Fibroblast of pulmonary artery (primary cell): Measurements from ENCODE around the gene HPSE2.

Experiments used
- DNase-seq: peaks from one replicate; pipeline ENCODE4 v3.0.0-alpha.2; 2010; ENCODE audit warnings: low read depth
- H3K4me3 ChIP-seq: replicated peaks from 2 replicates; pipeline ENCODE4 v1.5.1; 2011; ENCODE audit warnings: low read depth, mild to moderate bottlenecking, control low read depth, low read length, moderate library complexity
- TF ChIP-seq, protein P1 (sequence below): IDR thresholded peaks from 2 replicates; pipeline ENCODE4 v1.5.1; 2011; ENCODE audit warnings: mild to moderate bottlenecking, control low read depth, low read length, inconsistent platforms; ENCODE audit errors: missing control alignments

The HPSE2 gene

DNA sequence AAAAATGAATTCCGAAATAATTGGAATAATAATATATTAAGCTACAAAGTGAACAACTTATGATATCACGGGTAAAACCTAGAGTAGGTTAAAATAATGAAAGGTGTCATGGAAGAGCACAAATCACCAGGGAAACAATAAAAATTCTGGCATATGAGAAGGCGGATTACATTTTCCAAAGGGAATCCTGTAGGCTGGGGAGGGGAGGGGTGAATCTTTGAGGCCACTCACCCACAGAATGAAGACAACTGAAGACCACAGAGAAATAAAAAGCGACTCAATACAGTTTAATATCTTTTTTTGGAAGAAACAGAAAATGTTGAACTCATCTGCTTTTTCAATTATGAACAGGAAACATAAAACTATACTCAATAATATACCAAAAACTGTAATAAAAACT lies 659.6 kb downstream of the HPSE2 start:
- no peak for DNase-seq
- TF ChIP-seq, protein P1, sequence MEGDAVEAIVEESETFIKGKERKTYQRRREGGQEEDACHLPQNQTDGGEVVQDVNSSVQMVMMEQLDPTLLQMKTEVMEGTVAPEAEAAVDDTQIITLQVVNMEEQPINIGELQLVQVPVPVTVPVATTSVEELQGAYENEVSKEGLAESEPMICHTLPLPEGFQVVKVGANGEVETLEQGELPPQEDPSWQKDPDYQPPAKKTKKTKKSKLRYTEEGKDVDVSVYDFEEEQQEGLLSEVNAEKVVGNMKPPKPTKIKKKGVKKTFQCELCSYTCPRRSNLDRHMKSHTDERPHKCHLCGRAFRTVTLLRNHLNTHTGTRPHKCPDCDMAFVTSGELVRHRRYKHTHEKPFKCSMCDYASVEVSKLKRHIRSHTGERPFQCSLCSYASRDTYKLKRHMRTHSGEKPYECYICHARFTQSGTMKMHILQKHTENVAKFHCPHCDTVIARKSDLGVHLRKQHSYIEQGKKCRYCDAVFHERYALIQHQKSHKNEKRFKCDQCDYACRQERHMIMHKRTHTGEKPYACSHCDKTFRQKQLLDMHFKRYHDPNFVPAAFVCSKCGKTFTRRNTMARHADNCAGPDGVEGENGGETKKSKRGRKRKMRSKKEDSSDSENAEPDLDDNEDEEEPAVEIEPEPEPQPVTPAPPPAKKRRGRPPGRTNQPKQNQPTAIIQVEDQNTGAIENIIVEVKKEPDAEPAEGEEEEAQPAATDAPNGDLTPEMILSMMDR, result no peak
- H3K4me3 ChIP-seq, result no peak overlapping the region

DNA sequence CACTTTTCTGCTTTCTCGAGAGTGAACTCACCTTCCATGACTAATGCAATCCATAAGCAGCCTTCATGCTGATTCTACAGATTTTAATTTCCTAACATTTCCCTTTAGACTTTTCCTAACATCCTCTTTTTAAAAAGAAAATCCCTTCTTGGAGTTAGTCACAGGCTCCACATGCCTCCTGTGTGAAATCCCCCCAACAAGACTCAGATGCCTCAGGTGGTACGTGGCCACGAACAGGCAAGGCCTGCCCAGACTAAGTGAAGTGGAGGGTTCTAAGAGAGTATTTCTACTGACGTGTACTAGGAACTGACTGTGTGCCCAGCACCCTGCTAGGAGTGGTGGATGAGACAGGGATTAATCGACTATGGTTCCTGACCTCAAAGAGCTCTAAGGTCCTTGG lies 663.1 kb downstream of the HPSE2 start:
- no peak for DNase-seq
- H3K4me3 ChIP-seq, result no peak overlapping the region
- TF ChIP-seq, protein P1, result no peak

DNA sequence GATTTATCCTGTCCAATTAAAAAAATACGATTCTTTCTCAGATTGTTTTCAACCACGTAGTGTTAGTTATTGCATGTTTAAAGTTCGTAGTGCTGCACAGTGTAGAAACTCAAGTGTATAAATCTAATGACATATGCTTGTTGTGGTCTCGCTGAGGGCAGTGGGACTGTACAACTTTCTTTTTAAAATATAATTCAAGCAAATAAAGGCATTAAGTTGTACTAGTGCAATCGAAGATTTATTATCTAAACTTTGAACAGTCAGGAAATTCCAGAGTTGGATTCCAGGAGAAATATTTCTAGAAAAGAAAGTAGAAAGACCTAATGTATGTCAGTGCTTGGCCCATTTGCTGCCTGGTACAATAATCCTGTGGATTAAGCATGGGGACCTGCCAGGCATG lies 664.8 kb downstream of the HPSE2 start:
- no peak for DNase-seq
- TF ChIP-seq, protein P1, result no peak
- no peak overlapping the region for H3K4me3 ChIP-seq

DNA sequence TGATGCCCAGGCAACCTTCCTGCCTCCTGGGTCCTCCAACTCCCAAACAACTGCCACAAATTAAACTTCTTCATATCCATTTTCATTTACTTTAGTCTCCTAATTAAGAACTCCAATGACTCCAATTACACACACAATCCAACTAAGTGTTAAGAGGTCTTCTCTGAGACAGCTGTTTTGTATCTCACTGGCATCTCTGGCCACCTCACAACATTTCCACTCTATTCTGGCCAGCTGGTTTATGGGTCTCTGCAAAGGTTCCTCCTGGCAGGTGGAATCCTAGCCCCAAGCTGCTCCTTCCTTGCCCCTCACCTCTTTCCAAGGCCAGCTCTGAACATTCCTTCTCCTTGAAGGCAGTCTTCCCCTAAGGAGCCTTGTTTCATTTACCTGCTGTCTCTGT lies 665.8 kb downstream of the HPSE2 start:
- TF ChIP-seq, protein P1, result no peak
- no peak for DNase-seq
- no peak overlapping the region for H3K4me3 ChIP-seq

DNA sequence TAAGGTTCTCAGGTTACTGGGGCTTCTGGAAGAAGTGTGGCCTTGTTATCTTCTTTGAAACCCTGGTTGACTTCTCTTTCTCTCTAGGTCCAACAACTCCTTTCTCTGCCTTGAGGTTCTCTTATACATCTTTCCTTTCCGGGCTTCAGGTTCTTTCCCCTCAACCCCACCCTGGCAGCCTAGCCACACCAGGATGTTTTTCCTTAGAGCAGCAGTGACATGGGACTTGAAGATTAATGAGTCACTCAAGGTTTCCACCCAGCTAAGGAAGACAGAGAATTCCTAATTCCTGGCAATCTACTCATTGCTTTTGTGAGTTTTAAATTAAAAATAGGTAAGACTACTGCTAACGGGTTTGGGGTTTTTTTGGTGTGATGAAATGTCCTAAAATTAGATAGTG lies 667.1 kb downstream of the HPSE2 start:
- TF ChIP-seq, protein P1, result no peak

DNA sequence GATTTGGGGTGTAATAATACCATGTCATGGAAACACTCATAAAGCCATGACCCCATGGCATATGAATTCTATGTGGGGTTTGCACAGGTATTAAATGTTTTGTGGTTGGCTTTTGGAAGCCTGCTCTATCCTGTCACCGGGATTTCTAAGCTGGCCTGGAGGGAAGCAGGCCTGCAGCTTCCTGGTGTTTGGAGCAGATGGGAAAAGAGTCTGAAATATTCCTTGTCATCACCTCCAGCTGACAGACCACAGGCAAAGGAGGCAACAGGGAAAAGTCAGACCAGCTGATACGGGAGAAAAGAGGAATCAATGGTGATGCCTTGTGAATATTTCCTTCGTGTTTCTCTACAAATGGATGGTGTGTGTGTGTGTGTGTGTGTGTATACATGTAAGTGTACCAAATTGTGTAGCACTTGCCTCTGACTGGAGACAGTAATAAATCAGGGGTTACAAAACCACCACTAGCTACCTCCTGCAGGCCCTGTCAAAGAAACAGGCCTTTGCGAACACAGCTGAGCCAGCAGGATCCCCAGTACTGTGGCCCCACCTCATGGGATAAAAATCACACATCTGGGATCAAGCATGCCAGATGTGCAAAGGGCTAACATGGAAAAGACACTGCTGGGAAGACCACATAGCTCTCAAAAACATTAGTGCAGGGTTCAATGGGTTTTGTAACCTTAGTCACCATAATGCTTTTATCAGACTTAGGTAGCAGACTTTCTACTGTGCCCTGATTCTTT lies 668.1 kb downstream of the HPSE2 start:
- TF ChIP-seq, protein P1, result no peak
- H3K4me3 ChIP-seq, result no peak overlapping the region
- no peak for DNase-seq

More for the DNA sequence above, 667.1 kb downstream of the HPSE2 start:
- DNase-seq, result no peak
- H3K4me3 ChIP-seq, result no peak overlapping the region

DNA sequence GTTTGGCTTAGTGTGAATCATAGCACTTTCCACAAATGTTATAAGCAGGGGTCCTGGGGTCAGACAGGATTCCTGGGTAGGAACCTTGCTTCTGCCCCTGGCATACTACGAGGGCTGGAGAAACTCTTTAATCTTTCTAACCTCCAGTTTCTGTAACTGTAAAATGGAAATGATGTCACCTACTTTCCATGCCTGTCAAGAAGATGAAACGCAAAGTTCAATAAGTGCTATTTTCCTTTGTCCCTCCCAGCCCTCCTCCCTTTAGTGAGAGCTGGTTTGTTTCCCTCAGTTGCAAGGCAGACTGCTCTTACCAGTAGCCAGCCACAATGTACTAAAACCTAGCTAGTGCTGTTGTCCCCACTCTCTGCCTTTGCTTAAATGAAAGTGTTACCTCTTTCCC lies 671.8 kb downstream of the HPSE2 start:
- TF ChIP-seq, protein P1, result no peak
- no peak for DNase-seq

More for the DNA sequence above, 671.8 kb downstream of the HPSE2 start:
- H3K4me3 ChIP-seq, result no peak overlapping the region
